ACHN (cell line): ENCODE measurements around the gene PARD3.
A peak's percentile ranks its signal among the peaks of the same experiment; 100 is the strongest.

Experiments
- DNase-seq: peaks from one replicate; pipeline ENCODE4 v3.0.0-alpha.2; 2015
- in situ Hi-C: cut with HindIII; loops from 2 replicates; pipeline ENCODE4 v1.10.0; 2017; ENCODE audit warnings: low sequenced_read_pairs, low pct_ligation_motif_present, low pct_unique_long_range_greater_than_20kb

The PARD3 gene

GRCh38 chr10:34826857-34827766 is 12.0 kb upstream of the PARD3 start:
- no peak for DNase-seq
- in situ Hi-C loops: no loop called here

DNA sequence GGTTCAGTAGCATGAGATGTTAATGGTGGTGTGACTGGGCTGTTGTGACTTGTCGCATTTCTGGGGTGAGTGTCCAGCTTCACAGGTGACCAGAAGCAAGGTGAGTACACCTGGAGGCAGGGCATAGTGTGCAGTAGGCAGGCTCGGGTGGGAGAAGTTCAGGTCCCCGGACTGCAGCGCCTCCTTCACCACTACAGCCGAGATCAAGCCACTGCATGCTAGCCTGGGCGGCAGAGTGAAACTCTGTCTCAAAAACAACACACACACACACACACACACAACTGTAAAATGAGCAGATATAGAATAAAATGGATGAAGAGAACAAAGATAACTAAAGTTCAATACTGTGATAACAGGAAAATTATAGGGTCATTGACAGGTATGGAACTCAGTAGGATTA is 11.1 kb upstream of the PARD3 start:
- in situ Hi-C loops: no loop called here
- no peak for DNase-seq

DNA sequence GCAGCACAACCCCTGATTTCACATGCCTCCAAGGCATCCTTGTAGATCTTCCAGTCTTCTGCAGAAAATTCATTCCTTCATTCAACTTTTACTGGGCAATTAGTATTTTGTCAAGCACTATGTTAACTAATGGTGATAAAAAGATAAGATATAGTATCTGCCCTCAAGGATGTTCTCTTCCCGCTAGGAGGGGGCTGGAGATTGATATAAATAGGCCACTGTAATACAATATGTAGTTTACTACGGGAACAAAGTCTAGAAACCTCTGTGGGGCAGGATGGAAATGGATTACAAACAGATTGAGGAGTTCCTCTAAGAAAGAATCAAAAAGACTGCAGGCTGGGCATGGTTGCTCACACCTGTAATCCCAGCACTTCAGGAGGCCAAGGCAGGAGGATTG is 10.3 kb upstream of the PARD3 start:
- in situ Hi-C loops: no loop called here
- DNase-seq: no peak

- peak; percentile 32 for DNase-seq
- in situ Hi-C loops: no loop called here
These were observed 9.8 kb upstream of the PARD3 start for GRCh38 chr10:34824870-34825269.

- in situ Hi-C loops: no loop called here
- no peak for DNase-seq
These were observed 6.8 kb upstream of the PARD3 start for GRCh38 chr10:34821587-34822585.

- in situ Hi-C loops: no loop called here
- DNase-seq: no peak
These were observed 2.5 kb upstream of the PARD3 start for GRCh38 chr10:34817586-34817985.

DNA sequence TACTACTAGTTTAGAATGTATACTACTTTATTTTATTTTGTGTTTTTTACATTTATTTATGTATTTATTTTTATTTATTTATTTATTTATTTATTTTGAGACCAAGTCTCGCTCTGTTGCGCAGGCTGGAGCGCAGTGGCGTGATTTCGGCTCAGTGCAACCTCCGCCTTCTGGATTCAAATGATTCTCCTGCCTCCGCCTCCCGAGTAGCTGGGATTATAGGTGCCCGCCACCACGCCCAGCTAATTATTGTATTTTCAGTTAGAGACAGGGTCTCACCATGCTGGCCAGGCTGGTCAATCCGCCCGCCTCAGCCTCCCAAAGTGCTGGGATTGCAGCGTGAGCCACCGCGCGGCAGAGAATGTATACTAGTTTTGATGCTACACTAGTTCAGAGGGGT is 2.0 kb upstream of the PARD3 start:
- in situ Hi-C loops: no loop called here
- DNase-seq: no peak

DNA sequence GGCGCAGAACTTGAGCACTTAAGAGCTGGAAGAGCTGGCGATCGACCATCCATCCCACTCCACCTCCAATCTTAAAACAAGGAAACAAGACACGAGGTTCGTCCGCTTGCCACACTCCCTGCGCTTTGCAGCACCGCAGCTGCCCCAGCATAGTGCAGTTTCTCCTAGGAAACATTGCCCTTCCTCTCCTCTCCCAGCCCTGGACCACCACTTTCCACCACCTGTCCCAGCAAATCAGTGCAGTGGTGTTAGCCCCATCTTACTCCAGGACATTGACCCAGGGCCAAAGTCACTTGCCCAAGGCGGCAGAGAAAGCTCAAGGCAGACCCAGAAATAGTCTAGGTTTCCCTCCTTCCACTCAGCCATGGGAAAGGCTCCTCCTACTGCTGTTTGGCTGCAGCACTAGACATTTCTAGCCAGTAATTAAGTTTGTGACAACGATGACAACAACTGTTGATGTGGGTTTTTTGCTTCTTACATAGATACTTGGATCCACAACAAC is 1.5 kb upstream of the PARD3 start:
- in situ Hi-C loops: no loop called here
- DNase-seq: peak; percentile 38

DNA sequence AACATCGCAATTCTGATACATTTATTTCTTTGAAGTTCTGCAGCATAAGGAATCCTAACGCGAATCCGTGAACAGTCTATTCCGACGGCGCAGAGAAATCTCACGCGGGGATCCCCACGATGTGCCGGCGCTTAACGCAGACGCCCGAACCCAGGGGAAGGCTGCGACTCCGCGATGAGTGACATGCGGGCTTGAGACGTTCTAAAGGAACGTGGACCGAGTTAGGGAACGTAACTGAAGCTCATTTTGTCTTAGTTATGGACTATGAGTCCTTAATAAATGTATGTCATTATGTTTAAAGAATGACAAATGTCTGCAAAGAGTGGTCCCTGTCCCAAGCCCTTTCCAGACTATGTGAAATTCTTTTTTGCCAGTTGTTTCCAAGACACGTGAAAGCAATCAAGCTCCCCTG is 995 bp upstream of the PARD3 start:
- peak; percentile 19 for DNase-seq
- in situ Hi-C loops: no loop called here

DNA sequence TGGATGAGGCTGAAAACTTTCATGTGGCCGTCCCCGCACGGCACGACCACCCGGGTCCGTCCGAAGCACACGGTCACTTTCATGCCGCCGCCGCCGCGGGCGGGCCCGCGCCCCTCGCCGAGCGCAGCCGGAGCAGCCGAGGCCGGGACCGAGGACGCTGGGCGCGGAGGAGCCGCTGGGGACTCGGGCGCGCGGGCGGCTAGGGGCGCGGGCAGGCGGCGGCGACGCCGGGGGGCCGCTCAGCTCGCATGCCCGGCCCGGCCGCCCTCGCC is 247 bp downstream of the PARD3 start:
- DNase-seq: peak; percentile 23
- in situ Hi-C loops: no loop called here

DNA sequence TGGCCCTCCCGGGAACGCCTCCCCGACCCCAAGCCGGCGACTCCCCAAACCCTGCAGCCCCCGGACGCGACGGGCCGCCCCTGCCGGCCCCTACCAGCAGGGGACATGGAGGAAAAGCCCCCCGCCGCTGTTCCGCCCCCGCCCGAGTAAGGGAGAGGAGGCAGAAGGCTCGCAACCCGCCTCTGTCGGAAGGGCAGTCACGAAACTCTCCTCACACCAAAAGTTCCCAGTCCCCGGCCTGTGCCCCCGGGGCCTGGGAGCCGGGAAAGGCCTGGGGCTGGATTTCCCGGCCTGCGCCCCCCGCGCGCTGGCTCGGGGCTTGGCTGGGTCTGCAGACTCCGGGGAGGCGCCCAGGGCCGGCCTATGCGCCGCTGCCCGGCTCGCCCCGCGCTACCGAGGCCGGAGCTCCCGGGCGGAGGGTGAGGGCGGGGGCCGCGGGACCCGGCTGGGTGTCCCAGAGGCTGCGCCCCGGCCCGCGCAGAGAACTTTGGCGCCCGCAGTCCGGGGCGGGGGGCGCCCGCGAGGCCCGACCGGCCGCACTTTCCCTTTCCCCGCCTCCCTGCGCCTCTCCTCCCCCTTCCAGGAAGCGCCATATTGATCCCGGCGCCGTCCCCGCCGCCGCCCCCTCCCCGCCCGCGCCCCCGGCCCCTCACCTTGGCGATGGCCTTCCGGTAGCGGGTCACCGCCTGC is 728 bp downstream of the PARD3 start:
- DNase-seq: peak; percentile 47
- in situ Hi-C loops: no loop called here

DNA sequence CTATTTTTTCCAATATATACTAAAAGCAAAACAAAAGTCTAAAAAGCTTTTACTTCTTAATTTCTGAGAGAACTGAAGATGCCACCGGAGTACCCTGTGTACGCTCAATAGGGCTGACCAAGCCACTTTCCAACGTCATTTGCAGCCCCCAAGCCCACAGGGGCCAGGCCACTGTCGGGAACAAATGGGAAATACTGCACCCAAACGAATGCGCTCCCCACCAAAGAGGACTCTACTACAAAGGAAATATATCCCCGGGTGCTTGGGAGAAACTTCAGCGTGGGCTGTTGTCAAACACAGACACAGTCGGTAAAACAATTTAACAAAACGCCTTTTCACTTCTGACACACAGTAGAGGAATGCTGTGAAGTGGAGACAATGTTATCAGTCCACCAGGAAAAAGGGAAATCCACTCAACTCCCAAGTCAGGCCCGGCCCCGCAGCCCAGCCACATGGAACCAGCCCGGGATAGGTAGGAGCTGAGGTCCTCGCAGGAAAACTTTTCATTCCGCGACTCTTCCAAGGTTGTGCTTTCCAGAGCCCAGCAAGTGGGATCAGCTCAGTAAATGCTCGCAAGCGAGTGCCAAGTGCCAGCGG is 1.4 kb downstream of the PARD3 start:
- in situ Hi-C loops: no loop called here
- DNase-seq: peak; percentile 62

- in situ Hi-C loops: no loop called here
- no peak for DNase-seq
These were observed 2.3 kb downstream of the PARD3 start for GRCh38 chr10:34812771-34813170.

- in situ Hi-C loops: no loop called here
- peak; percentile 53 for DNase-seq
These were observed 3.1 kb downstream of the PARD3 start for GRCh38 chr10:34811968-34812514.

- no peak for DNase-seq
- in situ Hi-C loops: no loop called here
These were observed 3.7 kb downstream of the PARD3 start for GRCh38 chr10:34811126-34811967.

DNA sequence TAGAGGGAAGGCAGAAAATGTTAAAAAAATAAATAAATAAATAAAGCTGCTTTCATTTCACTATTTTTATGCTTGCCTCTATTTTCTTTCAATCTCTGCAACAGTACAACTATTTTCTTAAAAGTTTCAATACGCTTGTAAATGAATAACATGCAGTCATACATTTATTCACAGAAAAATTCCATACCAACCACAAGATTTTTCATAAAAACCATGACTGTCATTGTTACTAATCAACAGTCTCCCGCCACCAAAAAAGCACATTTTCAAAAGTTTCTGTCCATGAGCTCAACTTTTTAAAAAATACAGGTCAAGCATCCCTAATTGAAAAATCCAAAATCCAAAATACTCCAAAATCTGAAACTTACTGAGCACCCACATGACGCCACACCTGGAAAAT is 5.3 kb downstream of the PARD3 start:
- peak; percentile 70 for DNase-seq
- in situ Hi-C loops: no loop called here
